DLD1 (cell line): ENCODE measurements around the gene SH3BP5L.

Source experiments
- in situ Hi-C: cut with HindIII; loops from 2 replicates; pipeline ENCODE4 v1.10.0; 2017; ENCODE audit warnings: low sequenced_read_pairs

Gene SH3BP5L

DNA sequence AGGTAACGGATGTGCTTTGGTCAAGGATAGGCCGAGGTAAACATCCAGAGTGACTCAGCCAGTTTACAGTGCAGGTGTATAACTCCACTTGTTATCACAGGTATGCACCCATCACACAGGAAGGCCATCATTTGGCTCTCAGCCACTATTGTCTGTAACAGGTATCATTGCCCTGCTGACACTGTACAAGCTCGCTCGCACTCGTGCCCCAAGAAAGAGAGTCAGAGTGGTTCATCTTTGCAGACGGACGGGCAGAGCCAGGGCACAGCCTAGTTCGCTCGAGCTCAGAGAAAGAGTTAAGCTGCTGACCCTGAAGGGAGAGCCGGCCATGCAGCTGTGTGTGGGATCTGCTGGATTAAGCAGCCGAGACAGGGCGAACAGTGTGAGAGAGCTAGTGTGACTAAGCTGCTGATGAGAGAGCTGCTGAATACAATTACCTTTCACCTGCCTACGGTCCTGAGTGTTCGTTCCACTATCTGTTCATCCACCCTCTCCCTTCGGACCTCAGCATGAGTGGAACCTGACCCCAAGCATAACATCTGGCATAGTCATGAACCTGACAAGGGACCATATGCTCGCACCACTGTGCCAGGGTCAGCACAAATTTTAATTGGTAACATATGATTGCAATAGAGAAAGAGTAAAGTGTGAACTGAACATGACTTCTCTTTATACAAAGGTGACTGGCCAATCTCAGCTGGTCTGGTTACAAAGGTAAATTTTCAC, 43.1 kb downstream of the SH3BP5L start:
- in situ Hi-C loops = no loop called here

DNA sequence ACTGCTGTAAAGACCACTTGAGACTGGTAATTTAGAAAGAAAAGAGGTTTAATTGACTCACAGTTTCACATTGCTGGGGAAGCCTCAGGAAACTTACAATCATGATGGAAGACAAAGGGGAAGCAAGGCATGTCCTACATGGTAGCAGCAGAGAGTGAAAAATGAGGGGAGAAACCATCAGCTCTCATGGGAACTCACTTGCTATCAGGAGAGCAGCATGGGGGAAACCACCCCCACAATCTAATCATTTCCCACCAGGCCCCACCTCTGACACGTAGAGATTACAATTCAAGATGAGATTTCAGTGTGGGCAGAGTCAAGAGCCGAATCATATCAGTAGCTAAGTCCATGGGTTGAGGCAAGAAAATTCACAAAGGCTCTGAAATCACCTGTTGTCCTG, 46.4 kb downstream of the SH3BP5L start:
- in situ Hi-C loops = no loop called here

DNA sequence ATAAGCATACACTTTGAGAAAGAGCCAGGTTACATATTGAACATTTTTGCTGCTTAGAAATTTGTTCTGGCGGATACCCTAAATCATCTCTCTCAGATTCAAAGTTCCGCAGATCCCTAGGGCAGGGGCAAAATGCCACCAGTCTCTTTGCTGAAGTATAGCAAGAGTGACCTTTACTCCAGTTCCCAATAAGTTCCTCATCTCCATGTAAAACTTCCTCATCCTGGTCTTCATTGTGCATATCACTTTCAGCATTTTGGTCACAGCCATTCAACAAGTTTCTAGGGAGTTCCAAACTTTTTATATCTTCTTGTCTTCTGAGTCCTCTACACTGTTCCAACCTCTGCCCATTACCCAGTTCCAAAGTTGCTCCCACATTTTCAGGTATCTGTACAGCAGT, 46.8 kb downstream of the SH3BP5L start:
- in situ Hi-C loops = no loop called here

DNA sequence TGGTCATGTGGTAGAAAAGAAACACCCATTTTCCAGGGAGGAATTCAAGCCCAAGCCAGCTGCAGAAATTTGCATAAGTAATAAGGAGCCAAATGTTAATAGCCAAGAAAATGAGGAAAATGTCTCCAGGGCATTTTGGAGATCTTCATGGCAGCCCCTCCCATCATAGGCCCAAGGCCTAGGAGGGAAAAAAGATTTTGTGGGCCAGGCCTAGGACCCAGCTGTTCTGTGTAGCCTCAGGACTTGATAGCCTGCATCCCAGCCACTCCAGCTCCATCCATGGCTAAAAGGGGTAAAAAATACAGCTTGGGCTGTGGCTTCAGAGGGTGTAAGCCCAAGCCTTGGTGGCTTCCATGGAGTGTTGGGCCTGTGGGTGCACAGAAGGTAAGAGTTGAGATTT, 48.7 kb downstream of the SH3BP5L start:
- in situ Hi-C loops = no loop called here

DNA sequence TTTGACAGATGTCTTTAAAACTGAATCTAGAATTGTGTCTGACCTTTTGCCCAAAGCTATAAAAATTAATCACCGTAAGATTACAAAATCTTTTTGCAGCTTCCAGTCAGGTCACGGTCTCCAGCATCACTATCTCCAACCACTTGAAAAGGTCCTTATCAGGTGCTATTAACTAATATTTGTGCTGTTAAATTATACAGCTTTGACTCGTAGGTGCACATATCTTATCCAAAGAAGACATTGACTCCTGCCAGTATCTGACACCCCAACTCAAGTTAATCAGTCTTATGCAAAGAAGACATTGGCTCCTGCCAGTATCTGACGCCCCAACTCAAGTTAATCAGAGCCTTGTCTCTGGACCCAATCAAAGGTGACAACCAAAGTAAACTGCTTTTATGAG, 50.3 kb downstream of the SH3BP5L start:
- in situ Hi-C loops = no loop called here
